HepG2 (cell line): ENCODE results near the gene CC2D1B. TPM values are rescaled to one million over a fixed set of nuclear protein-coding genes. Genes with fewer than 3 reads are reported as not detected.

Experiments used
- GATA4 ChIP-seq: sonication (generic); IDR thresholded peaks from 2 replicates; pipeline ENCODE4 v1.6.1; 2016; ENCODE audit warnings: antibody characterized with exemption, low read depth, borderline replicate concordance
- GLI4 ChIP-seq: sonication (generic); formaldehyde crosslinking; IDR thresholded peaks from 2 replicates; pipeline ENCODE4 v1.5.1; 2020; ENCODE audit warnings: missing genetic modification reagents, mild to moderate bottlenecking, moderate library complexity, borderline replicate concordance
- GLMP ChIP-seq: sonication (generic); formaldehyde crosslinking; IDR thresholded peaks from 2 replicates; pipeline ENCODE4 v1.9.0; 2021; ENCODE audit warnings: missing genetic modification reagents, mild to moderate bottlenecking, borderline replicate concordance
- ISL2 ChIP-seq: sonication (generic); formaldehyde crosslinking; IDR thresholded peaks from 2 replicates; pipeline ENCODE4 v1.5.0; 2020; ENCODE audit warnings: missing genetic modification reagents
- MLX ChIP-seq: IDR thresholded peaks from 2 replicates; pipeline ENCODE4 v1.6.1; 2016
- MTF1 ChIP-seq: sonication (generic); formaldehyde crosslinking; IDR thresholded peaks from 2 replicates; pipeline ENCODE4 v1.5.0; 2020; ENCODE audit warnings: missing genetic modification reagents
- MXD4 ChIP-seq: IDR thresholded peaks from 2 replicates; pipeline ENCODE4 v1.6.1; 2016; ENCODE audit warnings: mild to moderate bottlenecking, missing biosample characterization, missing genetic modification reagents
- SIN3A ChIP-seq: IDR thresholded peaks from 2 replicates; pipeline ENCODE4 v1.6.1; 2011; ENCODE audit warnings: low read depth, mild to moderate bottlenecking, control low read depth, low read length, borderline replicate concordance
- SMAD3 ChIP-seq: sonication (generic); formaldehyde crosslinking; IDR thresholded peaks from 2 replicates; pipeline ENCODE4 v1.4.0; 2020; ENCODE audit warnings: missing genetic modification reagents
- SOX6 ChIP-seq, 2 experiments: fragments of 450-650 bp in 1 of 2; sonication (generic) in 1 of 2; formaldehyde crosslinking in 1 of 2; IDR thresholded peaks; 2 replicates each; pipeline versions ENCODE4 v1.4.0 to v1.6.1; 2017 to 2020; ENCODE audit warnings: antibody characterized with exemption in 1 of 2, mild to moderate bottlenecking in 1 of 2, missing genetic modification reagents in 1 of 2
- SP5 ChIP-seq: IDR thresholded peaks from 2 replicates; pipeline ENCODE4 v1.6.1; 2016; ENCODE audit warnings: low read depth, borderline replicate concordance
- THAP7 ChIP-seq: sonication (generic); formaldehyde crosslinking; IDR thresholded peaks from 2 replicates; pipeline ENCODE4 v1.8.1; 2023; ENCODE audit warnings: mild to moderate bottlenecking, missing genetic modification reagents
- ZNF280B ChIP-seq: sonication (generic); formaldehyde crosslinking; IDR thresholded peaks from 2 replicates; pipeline ENCODE4 v1.5.0; 2020; ENCODE audit warnings: missing genetic modification reagents, mild to moderate bottlenecking, borderline replicate concordance
- ZNF281 ChIP-seq: sonication (generic); formaldehyde crosslinking; IDR thresholded peaks from 2 replicates; pipeline ENCODE4 v1.4.0; 2020; ENCODE audit warnings: missing genetic modification reagents, borderline replicate concordance
- ZNF292 ChIP-seq: sonication (generic); formaldehyde crosslinking; IDR thresholded peaks from 2 replicates; pipeline ENCODE4 v1.8.1; 2022; ENCODE audit warnings: mild to moderate bottlenecking, low read depth, missing genetic modification reagents, borderline replicate concordance
- ZNF296 ChIP-seq: sonication (generic); formaldehyde crosslinking; conservative IDR thresholded peaks from 2 replicates; pipeline ENCODE4 v1.5.0; 2020; ENCODE audit warnings: mild to moderate bottlenecking, missing genetic modification reagents
- ZNF350 ChIP-seq: sonication (generic); formaldehyde crosslinking; IDR thresholded peaks from 2 replicates; pipeline ENCODE4 v1.4.0; 2020; ENCODE audit warnings: mild to moderate bottlenecking, low read depth, missing genetic modification reagents, borderline replicate concordance
- ZNF564 ChIP-seq: sonication (generic); formaldehyde crosslinking; IDR thresholded peaks from 2 replicates; pipeline ENCODE4 v1.8.1; 2023; ENCODE audit warnings: mild to moderate bottlenecking, missing genetic modification reagents
- ZNF724P ChIP-seq: sonication (generic); formaldehyde crosslinking; IDR thresholded peaks from 2 replicates; pipeline ENCODE4 v1.8.0; 2022; ENCODE audit warnings: missing genetic modification reagents, borderline replicate concordance
- ZNF788 ChIP-seq: sonication (generic); formaldehyde crosslinking; IDR thresholded peaks from 2 replicates; pipeline ENCODE4 v1.5.0; 2020; ENCODE audit warnings: mild to moderate bottlenecking, missing genetic modification reagents, borderline replicate concordance
- ZNF879 ChIP-seq: sonication (generic); formaldehyde crosslinking; IDR thresholded peaks from 2 replicates; pipeline ENCODE4 v1.8.1; 2023; ENCODE audit warnings: missing genetic modification reagents
- ZNF891 ChIP-seq: sonication (generic); formaldehyde crosslinking; IDR thresholded peaks from 2 replicates; pipeline ENCODE4 v1.5.0; 2020; ENCODE audit warnings: mild to moderate bottlenecking, missing genetic modification reagents
- polyA plus RNA-seq, 8 experiments: library from polyadenylated mRNA; depleted of rRNA in 3 of 8; stranded (reverse) in 7 of 8; unstranded in 1 of 8; fragments of >200 nt; fragmentation: Illumina TruSeq in 4 of 8; extraction: Trizol in 4 of 8; gene quantifications; 2 replicates each; pipeline versions ENCODE4 v1.2.1 to v1.2.3, GENCODE V29; 2011 to 2016; ENCODE audit warnings: low read depth in 4 of 8, missing spikeins in 1 of 8, mixed read lengths in 1 of 8; ENCODE audit not compliant: insufficient read depth in 1 of 8
- total RNA-seq, 5 experiments: library from RNA; depleted of rRNA; stranded (reverse); fragments of >200 nt; fragmentation: Illumina TruSeq; extraction: Trizol; gene quantifications; 2 replicates each; pipeline ENCODE4 v1.2.3, GENCODE V29; 2016; ENCODE audit warnings: low read depth in 1 of 5

Gene CC2D1B
- total and polyA plus RNA-seq, 2 of the 13 experiments (the other 11 are each of a cell fraction or from before 2014, with no cell fraction given) = 7.2 to 19.2 TPM

GRCh38 chr1:52365746-52366516, at the start of gene CC2D1B (continued):
- TF ChIP-seq ZNF350 (CRISPR knock-in tag) (0 out of 2 replicates have a peak, but pooled peaks have one; percentile 9), ZNF292 (CRISPR knock-in tag) (no peak), ZNF724P (CRISPR knock-in tag) (peak; percentile 85; the same call in 1 of the 2 replicates), GATA4 (peak; percentile 59), ISL2 (peak; percentile 71; the same call in 1 of the 2 replicates), SP5 (CRISPR knock-in tag) (peak; percentile 15; the same call in 1 of the 2 replicates), ZNF281 (CRISPR knock-in tag) (peak; percentile 21; the same call in 1 of the 2 replicates), ZNF879 (CRISPR knock-in tag) (no peak), SIN3A (peak; percentile 77; the same call in 1 of the 2 replicates), GLI4 (CRISPR knock-in tag) (peak; percentile 84), GLMP (CRISPR knock-in tag) (no peak), SOX6 (IDR thresholded peaks at IDR 0.05) (no peak), SOX6 (CRISPR knock-in tag; IDR thresholded peaks at IDR 0.05) (no peak), ZNF280B (peak; percentile 68), MTF1 (CRISPR knock-in tag) (no peak), ZNF788 (CRISPR knock-in tag) (peak; percentile 66; the same call in 1 of the 2 replicates), ZNF891 (CRISPR knock-in tag) (no peak; the same call in 1 of the 2 replicates), THAP7 (CRISPR knock-in tag) (no peak), SMAD3 (CRISPR knock-in tag) (0 out of 2 replicates have a peak, but pooled peaks have one; percentile 20), MLX (CRISPR knock-in tag) (peak; percentile 65; the same call in 1 of the 2 replicates), ZNF564 (CRISPR knock-in tag) (no peak), MXD4 (CRISPR knock-in tag) (0 out of 2 replicates have a peak, but pooled peaks have one; percentile 54), ZNF296 (CRISPR knock-in tag) (peak; percentile 75)
